GM21737 (cell line): Measurements from ENCODE around the gene TSR1.
A peak's percentile ranks its signal among the peaks of the same experiment; 100 is the strongest.

Source experiments
- ATAC-seq: cut with Tn5 transposase; IDR thresholded peaks from one replicate; pipeline ENCODE4 v1.9.1; 2021; ENCODE audit warnings: mild to moderate bottlenecking, moderate library complexity; ENCODE audit not compliant: unreplicated experiment

Gene TSR1

GRCh38 chr17:2336215-2336851 is at the start of gene TSR1:
Gene TSR1 (minus strand): TSS chr17:2336457. CDS start chr17:2336427, 30 bp downstream.
- ATAC-seq, result peak; percentile 69

- ATAC-seq, result no peak
Measured at GRCh38 chr17:2385240-2386210, 49.3 kb upstream of the TSR1 start.

GRCh38 chr17:2384439-2385127 is 48.3 kb upstream of the TSR1 start:
- ATAC-seq, result no peak

- ATAC-seq, result no peak
Measured at GRCh38 chr17:2383628-2384167, 47.4 kb upstream of the TSR1 start.

GRCh38 chr17:2380950-2381649 is 44.8 kb upstream of the TSR1 start:
- ATAC-seq, result no peak

- ATAC-seq, result no peak
Measured at GRCh38 chr17:2380226-2380922, 44.1 kb upstream of the TSR1 start.

GRCh38 chr17:2379489-2380225 is 43.4 kb upstream of the TSR1 start:
- ATAC-seq, result no peak

- no peak for ATAC-seq
Measured at GRCh38 chr17:2378905-2379304, 42.6 kb upstream of the TSR1 start.

- ATAC-seq, result no peak
Measured at GRCh38 chr17:2377659-2378058, 41.4 kb upstream of the TSR1 start.

- no peak for ATAC-seq
Measured at GRCh38 chr17:2376107-2376506, 39.9 kb upstream of the TSR1 start.

GRCh38 chr17:2375406-2375805 is 39.1 kb upstream of the TSR1 start:
- no peak for ATAC-seq

- no peak for ATAC-seq
Measured at GRCh38 chr17:2374549-2375285, 38.5 kb upstream of the TSR1 start.

GRCh38 chr17:2373179-2373578 is 36.9 kb upstream of the TSR1 start:
- ATAC-seq, result no peak

GRCh38 chr17:2372681-2373080 is 36.4 kb upstream of the TSR1 start:
- ATAC-seq, result no peak

GRCh38 chr17:2372180-2372579 is 35.9 kb upstream of the TSR1 start:
- ATAC-seq, result no peak

GRCh38 chr17:2371183-2372130 is 35.2 kb upstream of the TSR1 start:
- ATAC-seq, result no peak

GRCh38 chr17:2370211-2370589 is 33.9 kb upstream of the TSR1 start:
- ATAC-seq, result no peak
